Nephron progenitor cell (in vitro differentiated cells): ENCODE measurements around the gene RNMT.
"Not testable (repeated sequence)": the region's sequence is repeated elsewhere in the genome, so short reads cannot be mapped to it uniquely, and the experiment has no call there.

Experiments
- DNase-seq: peaks from one replicate; pipeline ENCODE4 v3.0.0; 2021
- H3K27ac Mint-ChIP-seq: 2 replicates; pipeline ENCODE4 v1.8.0; 2021; ENCODE audit warnings: mild to moderate bottlenecking, moderate library complexity, mixed read lengths
- H3K27me3 Mint-ChIP-seq: 2 replicates; pipeline ENCODE4 v1.8.0; 2021; ENCODE audit warnings: mild to moderate bottlenecking, low read depth, mixed read lengths; ENCODE audit not compliant: poor library complexity
- H3K36me3 Mint-ChIP-seq: 2 replicates; pipeline ENCODE4 v1.8.0; 2021; ENCODE audit warnings: low read depth, mixed read lengths
- H3K4me1 Mint-ChIP-seq: 2 replicates; pipeline ENCODE4 v1.8.0; 2021; ENCODE audit warnings: mixed read lengths
- H3K4me3 Mint-ChIP-seq: 2 replicates; pipeline ENCODE4 v1.8.0; 2021; ENCODE audit warnings: mild to moderate bottlenecking, moderate library complexity, mixed read lengths
- H3K9me3 Mint-ChIP-seq: 2 replicates; pipeline ENCODE4 v1.8.0; 2021; ENCODE audit warnings: mild to moderate bottlenecking, moderate library complexity, mixed read lengths
- TF ChIP-seq, protein P1 (sequence below): fragments of 200-600 bp; sonication (generic); IDR thresholded peaks from 2 replicates; pipeline ENCODE4 v1.5.0; 2021; ENCODE audit warnings: antibody characterized with exemption

The RNMT gene

DNA sequence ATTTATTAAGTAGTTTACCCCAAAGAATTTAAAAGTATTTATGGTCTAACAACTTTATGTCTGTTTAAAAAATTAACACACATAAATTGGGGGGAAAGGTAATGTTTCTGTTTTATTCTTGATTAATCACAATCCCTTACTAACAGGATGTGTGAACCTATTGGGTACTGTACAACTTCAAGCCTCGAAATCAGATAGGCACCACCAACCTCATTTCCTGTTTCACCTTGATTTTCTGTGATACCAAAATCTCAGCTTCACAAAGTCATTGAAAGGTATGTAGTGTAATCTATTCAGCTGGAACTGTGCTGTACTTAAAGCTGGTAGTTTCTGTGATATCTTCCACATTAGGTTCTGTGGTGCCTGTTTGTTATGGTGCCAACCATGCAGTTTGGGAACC is 4.0 kb downstream of the RNMT start:
- peaks cover 10% of the 10 kb centered on the region for H3K9me3 Mint-ChIP-seq
- peaks cover 54% of the 10 kb centered on the region for H3K36me3 Mint-ChIP-seq
- DNase-seq: no peak
- no peaks in the 10 kb centered on the region for H3K27me3 Mint-ChIP-seq
- no peak overlapping the region for H3K27ac Mint-ChIP-seq
- H3K4me3 Mint-ChIP-seq: no peak overlapping the region
- TF ChIP-seq, protein P1, sequence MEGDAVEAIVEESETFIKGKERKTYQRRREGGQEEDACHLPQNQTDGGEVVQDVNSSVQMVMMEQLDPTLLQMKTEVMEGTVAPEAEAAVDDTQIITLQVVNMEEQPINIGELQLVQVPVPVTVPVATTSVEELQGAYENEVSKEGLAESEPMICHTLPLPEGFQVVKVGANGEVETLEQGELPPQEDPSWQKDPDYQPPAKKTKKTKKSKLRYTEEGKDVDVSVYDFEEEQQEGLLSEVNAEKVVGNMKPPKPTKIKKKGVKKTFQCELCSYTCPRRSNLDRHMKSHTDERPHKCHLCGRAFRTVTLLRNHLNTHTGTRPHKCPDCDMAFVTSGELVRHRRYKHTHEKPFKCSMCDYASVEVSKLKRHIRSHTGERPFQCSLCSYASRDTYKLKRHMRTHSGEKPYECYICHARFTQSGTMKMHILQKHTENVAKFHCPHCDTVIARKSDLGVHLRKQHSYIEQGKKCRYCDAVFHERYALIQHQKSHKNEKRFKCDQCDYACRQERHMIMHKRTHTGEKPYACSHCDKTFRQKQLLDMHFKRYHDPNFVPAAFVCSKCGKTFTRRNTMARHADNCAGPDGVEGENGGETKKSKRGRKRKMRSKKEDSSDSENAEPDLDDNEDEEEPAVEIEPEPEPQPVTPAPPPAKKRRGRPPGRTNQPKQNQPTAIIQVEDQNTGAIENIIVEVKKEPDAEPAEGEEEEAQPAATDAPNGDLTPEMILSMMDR: no peak
- H3K4me1 Mint-ChIP-seq: peaks cover 23% of the 10 kb centered on the region

DNA sequence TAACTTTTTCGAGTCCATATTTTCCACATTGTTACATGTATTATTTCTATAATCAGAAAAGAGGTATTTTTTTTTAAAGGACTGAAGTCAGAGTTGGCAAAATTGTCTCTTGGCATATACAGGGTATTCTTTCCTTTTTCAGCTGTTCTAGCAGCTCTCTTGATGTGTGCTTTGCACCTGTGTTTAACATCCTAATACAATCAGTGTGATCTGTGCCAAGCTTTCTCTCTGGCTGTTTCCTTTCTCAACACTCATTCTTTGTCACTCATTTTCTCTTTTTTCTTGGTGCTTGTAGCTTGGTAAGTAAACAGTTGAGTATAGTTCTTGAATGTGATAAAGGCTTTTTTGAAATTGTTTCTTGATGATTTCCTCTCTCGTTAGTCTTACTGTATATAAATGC is 9.2 kb downstream of the RNMT start:
- Mint-ChIP-seq H3K27ac (no peak overlapping the region), H3K27me3 (no peaks in the 10 kb centered on the region), H3K4me3 (no peak overlapping the region), H3K36me3 (peaks cover 81% of the 10 kb centered on the region), H3K9me3 (peaks cover 3% of the 10 kb centered on the region), H3K4me1 (no peaks in the 10 kb centered on the region)
- DNase-seq: no peak
- TF ChIP-seq, protein P1: no peak

DNA sequence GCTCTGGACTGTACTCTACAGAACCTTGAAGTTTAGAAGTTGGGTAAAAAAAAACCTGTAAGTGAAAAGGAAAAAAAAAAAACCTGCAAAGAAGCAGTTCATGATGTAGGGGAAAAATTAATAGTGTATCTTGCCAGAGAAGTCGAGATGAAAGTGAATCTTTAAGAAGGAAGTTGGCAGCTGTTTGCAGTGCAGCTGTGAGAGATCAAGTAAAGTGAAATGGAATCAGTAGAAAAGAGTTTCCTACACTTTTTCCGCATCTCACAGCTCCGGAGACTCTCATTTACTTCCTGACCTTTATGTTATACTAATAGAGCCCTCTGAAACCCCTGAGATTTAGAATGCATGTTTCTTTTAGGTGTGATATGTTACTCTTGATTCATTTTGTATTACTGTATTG is 19.2 kb downstream of the RNMT start:
- no peaks in the 10 kb centered on the region for H3K27me3 Mint-ChIP-seq
- H3K27ac Mint-ChIP-seq: no peak overlapping the region
- DNase-seq: no peak
- no peaks in the 10 kb centered on the region for H3K4me1 Mint-ChIP-seq
- no peaks in the 10 kb centered on the region for H3K9me3 Mint-ChIP-seq
- TF ChIP-seq, protein P1: no peak
- peaks cover 81% of the 10 kb centered on the region for H3K36me3 Mint-ChIP-seq
- no peak overlapping the region for H3K4me3 Mint-ChIP-seq

DNA sequence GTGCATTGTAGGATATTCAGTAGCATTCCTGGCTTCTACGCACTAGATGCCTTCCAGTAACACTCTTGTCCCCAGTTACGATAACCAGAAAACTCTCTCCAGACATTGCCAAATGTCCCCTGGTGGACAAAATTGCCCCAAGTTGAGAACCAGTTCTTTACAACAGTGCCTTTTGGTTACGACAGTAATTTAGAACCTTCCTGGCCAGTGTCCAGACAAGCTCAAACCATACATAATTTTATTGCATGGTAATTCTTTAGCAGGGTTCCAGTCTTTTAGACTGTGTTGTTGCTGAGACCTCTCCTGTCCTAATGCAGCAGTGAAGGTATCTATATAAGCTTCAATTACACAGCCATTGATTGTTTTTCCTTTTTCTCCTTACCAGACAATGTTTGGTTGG is 20.2 kb downstream of the RNMT start:
- H3K9me3 Mint-ChIP-seq: no peaks in the 10 kb centered on the region
- H3K27me3 Mint-ChIP-seq: no peaks in the 10 kb centered on the region
- no peaks in the 10 kb centered on the region for H3K4me1 Mint-ChIP-seq
- DNase-seq: no peak
- H3K4me3 Mint-ChIP-seq: no peak overlapping the region
- no peak overlapping the region for H3K27ac Mint-ChIP-seq
- peaks cover 81% of the 10 kb centered on the region for H3K36me3 Mint-ChIP-seq
- TF ChIP-seq, protein P1: no peak

DNA sequence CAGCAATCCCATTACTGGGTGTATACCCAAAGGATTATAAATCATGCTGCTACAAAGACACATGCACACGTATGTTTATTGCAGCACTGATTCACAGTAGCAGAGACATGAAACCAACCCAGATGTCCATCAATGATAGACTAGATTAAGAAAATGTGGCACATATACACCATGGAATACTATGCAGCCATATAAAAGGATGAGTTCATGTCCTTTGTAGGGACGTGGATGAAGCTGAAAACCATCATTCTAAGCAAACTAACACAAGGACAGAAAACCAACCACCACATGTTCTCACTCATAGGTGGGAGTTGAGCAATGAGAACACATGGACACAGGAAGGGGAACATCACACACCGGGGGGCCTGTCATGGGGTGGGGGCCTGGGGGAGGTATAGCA is 25.1 kb downstream of the RNMT start:
- peaks cover 90% of the 10 kb centered on the region for H3K36me3 Mint-ChIP-seq
- not testable (repeated sequence) for H3K4me3 Mint-ChIP-seq, H3K27ac Mint-ChIP-seq

DNA sequence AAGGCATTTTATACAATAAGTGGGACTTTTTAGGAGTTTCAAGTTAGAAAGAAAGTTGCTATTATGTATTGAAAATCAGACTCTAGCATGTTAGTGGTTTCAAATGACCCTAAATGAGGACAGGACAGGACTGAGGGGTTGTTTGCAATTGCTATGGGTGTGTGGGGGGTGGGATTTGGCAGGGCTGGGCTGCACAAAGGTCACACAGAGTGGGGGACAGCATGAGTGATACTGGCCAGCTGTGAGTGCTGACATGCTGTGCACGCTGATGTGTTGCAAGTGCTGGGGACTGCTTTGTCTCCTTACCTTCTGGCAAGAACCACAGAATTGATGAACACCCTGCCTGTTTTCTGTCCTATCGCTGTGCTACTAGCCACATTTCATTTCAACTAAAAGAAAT is 29.8 kb downstream of the RNMT start:
- TF ChIP-seq, protein P1: no peak
- Mint-ChIP-seq H3K4me1 (no peaks in the 10 kb centered on the region), H3K4me3 (no peak overlapping the region), H3K9me3 (peaks cover 12% of the 10 kb centered on the region), H3K27me3 (no peaks in the 10 kb centered on the region), H3K27ac (no peak overlapping the region), H3K36me3 (peaks cover 88% of the 10 kb centered on the region)
- no peak for DNase-seq

More for the DNA sequence above, 25.1 kb downstream of the RNMT start:
- not testable (repeated sequence) for H3K4me1 Mint-ChIP-seq, H3K9me3 Mint-ChIP-seq, DNase-seq, H3K27me3 Mint-ChIP-seq
